ENCODE results near the gene DNAH17.

DNAH17 gene

GRCh38 chr17:78484271-78485246, 92.6 kb downstream of the DNAH17 start:
- peak overlapping the region in 1 of 3 experiments; percentile 25 for H3K27ac Mint-ChIP-seq
- peaks cover 38% of the 10 kb centered on the region for H3K27me3 Mint-ChIP-seq (ENCODE audit: low read depth)
- H3K36me3 Mint-ChIP-seq (ENCODE audit: low read depth), result no peaks in the 10 kb centered on the region
- peak overlapping the region in 1 of 3 experiments; percentile 35 for H3K4me3 Mint-ChIP-seq
- no peaks in the 10 kb centered on the region for H3K4me1 Mint-ChIP-seq
- H3K9me3 Mint-ChIP-seq, result no peaks in the 10 kb centered on the region
- TF ChIP-seq CTCF (IDR thresholded peaks at IDR 0.05; ENCODE audit: unreplicated experiment in 3 of 3), result no peak

- no peak for TF ChIP-seq CTCF (IDR thresholded peaks at IDR 0.05; ENCODE audit: unreplicated experiment in 3 of 3)
- no peaks in the 10 kb centered on the region for H3K36me3 Mint-ChIP-seq (ENCODE audit: low read depth)
- no peaks in the 10 kb centered on the region for H3K9me3 Mint-ChIP-seq
- H3K4me3 Mint-ChIP-seq, result no peak overlapping the region
- peaks cover 16% of the 10 kb centered on the region for H3K27me3 Mint-ChIP-seq (ENCODE audit: low read depth)
- H3K4me1 Mint-ChIP-seq, result no peaks in the 10 kb centered on the region
- H3K27ac Mint-ChIP-seq, result no peak overlapping the region
Observed at GRCh38 chr17:78479369-78479768, 97.8 kb downstream of the DNAH17 start.

GRCh38 chr17:78478757-78479297, 98.4 kb downstream of the DNAH17 start:
- H3K27me3 Mint-ChIP-seq (ENCODE audit: low read depth), result peaks cover 12% of the 10 kb centered on the region
- H3K36me3 Mint-ChIP-seq (ENCODE audit: low read depth), result no peaks in the 10 kb centered on the region
- no peak overlapping the region for H3K4me3 Mint-ChIP-seq
- no peak overlapping the region for H3K27ac Mint-ChIP-seq
- no peaks in the 10 kb centered on the region for H3K9me3 Mint-ChIP-seq
- TF ChIP-seq CTCF (IDR thresholded peaks at IDR 0.05; ENCODE audit: unreplicated experiment in 3 of 3), result no peak
- H3K4me1 Mint-ChIP-seq, result no peaks in the 10 kb centered on the region

GRCh38 chr17:78477913-78478756, 99.1 kb downstream of the DNAH17 start:
- Mint-ChIP-seq H3K27me3 (ENCODE audit: low read depth) (peaks cover 12% of the 10 kb centered on the region), H3K9me3 (no peaks in the 10 kb centered on the region), H3K27ac (no peak overlapping the region), H3K36me3 (ENCODE audit: low read depth) (no peaks in the 10 kb centered on the region), H3K4me1 (no peaks in the 10 kb centered on the region), H3K4me3 (no peak overlapping the region)
- no peak for TF ChIP-seq CTCF (IDR thresholded peaks at IDR 0.05; ENCODE audit: unreplicated experiment in 3 of 3)

- no peaks in the 10 kb centered on the region for H3K4me1 Mint-ChIP-seq
- peaks cover under 1% of the 10 kb centered on the region for H3K27me3 Mint-ChIP-seq (ENCODE audit: low read depth)
- no peaks in the 10 kb centered on the region for H3K9me3 Mint-ChIP-seq
- no peak overlapping the region for H3K4me3 Mint-ChIP-seq
- TF ChIP-seq CTCF (IDR thresholded peaks at IDR 0.05; ENCODE audit: unreplicated experiment in 3 of 3), result no peak
- H3K36me3 Mint-ChIP-seq (ENCODE audit: low read depth), result no peaks in the 10 kb centered on the region
- H3K27ac Mint-ChIP-seq, result no peak overlapping the region
Observed at GRCh38 chr17:78476973-78477372, 100.2 kb downstream of the DNAH17 start.
